Transverse colon (tissue), 4 donors: ENCODE measurements around the gene DOLK. TPM values are rescaled to one million over a fixed set of nuclear protein-coding genes. Genes with fewer than 3 reads are reported as not detected.

ENCODE experiments used
- DNase-seq: peaks from one replicate; pipeline ENCODE4 v3.0.0-alpha.2; 2019
- H3K27ac ChIP-seq, 4 donors: fragments of 200-600 bp; sonication (generic); 2 replicates each; pipeline ENCODE4 v1.5.1; 2016 to 2018; ENCODE audit warnings: inconsistent platforms in 4 of 4
- H3K27me3 ChIP-seq: fragments of 200-600 bp; sonication (generic); 2 replicates; pipeline ENCODE4 v1.5.1; 2017; ENCODE audit warnings: inconsistent platforms
- H3K36me3 ChIP-seq, 4 donors: fragments of 200-600 bp; sonication (generic); 2 replicates each; pipeline ENCODE4 v1.5.1; 2017 to 2019; ENCODE audit warnings: inconsistent platforms in 4 of 4
- H3K4me1 ChIP-seq, 4 donors: fragments of 200-600 bp; sonication (generic); 2 replicates each; pipeline ENCODE4 v1.5.1; 2017 to 2020; ENCODE audit warnings: inconsistent platforms in 4 of 4
- H3K4me3 ChIP-seq, 4 donors: fragments of 200-600 bp; sonication (generic); 1 replicate in 1 of 4; 2 replicates in 3 of 4; pipeline versions ENCODE4 v1.5.1 to v1.6.1; 2017 to 2019; ENCODE audit warnings: inconsistent platforms in 4 of 4
- H3K9me3 ChIP-seq, 2 donors: fragments of 200-600 bp; sonication (generic); 2 replicates each; pipeline ENCODE4 v1.5.1; 2017 to 2019; ENCODE audit warnings: inconsistent platforms in 2 of 2
- CTCF ChIP-seq, 5 experiments: fragments of 200-600 bp in 3 of 5; fragments of 450-650 bp in 2 of 5; sonication (generic) in 3 of 5; IDR thresholded peaks; 1 replicate in 2 of 5; 2 replicates in 3 of 5; pipeline ENCODE4 v1.5.1; 2016 to 2017; ENCODE audit warnings: antibody characterized with exemption in 5 of 5, inconsistent platforms in 3 of 5, mild to moderate bottlenecking in 2 of 5, moderate library complexity in 1 of 5
- EP300 ChIP-seq: sonication (generic); formaldehyde crosslinking; IDR thresholded peaks from one replicate; pipeline ENCODE4 v1.6.1; 2017; ENCODE audit warnings: antibody characterized with exemption, low read depth
- POLR2A ChIP-seq: fragments of 450-650 bp; IDR thresholded peaks from one replicate; pipeline ENCODE4 v1.6.1; 2016; ENCODE audit warnings: antibody characterized with exemption, mild to moderate bottlenecking, moderate library complexity
- POLR2AphosphoS5 ChIP-seq, 3 donors: sonication (generic); formaldehyde crosslinking; IDR thresholded peaks; one replicate each; pipeline ENCODE4 v1.6.1; 2016; ENCODE audit warnings: antibody characterized with exemption in 3 of 3
- WGBS, 2 donors: methylation state at CpG; one replicate each; pipeline ENCODE4 v1.1.5; 2018; ENCODE audit warnings: low coverage in 1 of 2; 5-methylcytosine and 5-hydroxymethylcytosine counted together
- in situ Hi-C, 4 donors: fragments of 200-750 bp; cut with MboI; loops; one replicate each; pipeline versions ENCODE4 v1.15.0 to v1.15.1; 2017; ENCODE audit warnings: low sequenced_read_pairs in 3 of 4, low pct_ligation_motif_present in 1 of 4, low pct_unique_long_range_greater_than_20kb in 1 of 4
- intact Hi-C: fragments of 100-400 bp; cut with DNase I; formaldehyde crosslinking; loops from one replicate; pipeline ENCODE4 v1.15.1; 2023; ENCODE audit warnings: low total_unique reads
- total RNA-seq, 4 donors: library from RNA; depleted of rRNA; stranded (reverse); fragments of >200 nt; gene quantifications; one replicate each; pipeline ENCODE4 v1.1.0, GENCODE V29; 2016

DOLK gene
- total RNA-seq, 4 donors from 2014 or later: 9.2 to 20.6 (median 11.7) TPM

DNA sequence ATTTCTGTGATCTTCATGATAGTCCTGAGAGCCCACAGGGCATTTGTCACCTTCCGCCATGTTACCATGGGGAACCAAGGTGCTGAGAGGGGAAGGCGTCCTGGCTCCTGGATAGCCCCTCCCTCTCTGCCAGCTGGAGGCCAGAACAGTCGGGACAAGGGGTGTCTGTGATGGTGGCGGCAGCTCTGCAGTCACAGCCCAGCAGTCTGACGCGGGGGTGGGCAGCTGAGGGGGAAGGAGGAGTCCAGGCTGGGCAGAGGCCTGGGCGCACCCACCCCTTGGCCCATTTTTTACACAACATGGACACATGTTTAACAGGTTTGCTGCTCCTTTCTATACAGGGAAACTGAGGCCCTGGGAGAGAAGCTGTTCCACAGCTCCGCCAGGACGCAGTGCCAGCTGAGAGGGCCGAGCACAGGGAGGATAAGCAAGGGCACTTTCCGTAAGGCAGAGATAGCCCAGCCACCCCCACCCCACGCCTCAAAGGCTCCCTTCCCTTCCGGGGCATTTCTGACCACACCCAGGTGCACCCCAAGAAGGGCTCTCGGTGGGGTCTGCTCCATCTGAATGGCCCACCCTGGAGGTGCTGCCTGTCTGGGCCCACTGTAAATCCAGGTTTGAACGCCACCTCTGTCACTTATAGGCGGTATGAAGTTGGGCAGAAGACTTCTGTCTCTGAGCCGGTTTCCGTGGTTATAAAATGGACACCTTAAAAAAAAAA, 48.4 kb downstream of the DOLK start:
- Histone ChIP-seq H3K27ac (peak overlapping the region; percentile 30 to 53 (median 48)), H3K27me3 (no peaks in the 10 kb centered on the region), H3K4me3 (no peak overlapping the region), H3K36me3 (peaks cover 0 to 16% (median 4%) of the 10 kb centered on the region in 4 donors), H3K9me3 (no peaks in the 10 kb centered on the region), H3K4me1 (peaks cover 21 to 41% (median 22%) of the 10 kb centered on the region in 4 donors)
- TF ChIP-seq EP300 (no peak), POLR2A (no peak), CTCF (IDR thresholded peaks at IDR 0.05) (no peak), POLR2AphosphoS5 (IDR thresholded peaks at IDR 0.05) (no peak)
- DNase-seq: no peak
- 85% methylated on average over 18 of the region's 18 CpGs; no CpG with 5 or more reads in 1 of the 2 donors for WGBS, 2 donors
- in situ Hi-C loops: no loop called here
- intact Hi-C loops: no loop called here

DNA sequence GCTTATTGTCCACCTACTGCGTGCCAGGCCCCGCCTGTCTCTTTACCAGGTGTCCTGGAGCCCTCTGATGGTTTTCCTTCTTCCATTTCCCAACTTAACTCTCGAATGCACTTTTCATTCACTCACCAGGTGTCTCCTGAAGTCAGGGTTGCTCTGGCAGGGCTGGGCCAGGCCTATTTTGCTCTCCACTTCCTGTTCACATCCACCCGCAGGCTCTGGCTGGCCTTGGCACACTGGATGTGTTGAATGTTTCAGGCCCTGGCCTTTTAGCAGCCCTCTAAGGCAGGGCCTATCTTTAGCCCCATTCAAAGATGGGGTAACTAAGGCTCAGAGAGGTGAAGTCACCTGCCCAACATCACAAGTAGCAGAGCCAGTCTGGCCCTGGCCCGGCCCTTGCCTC, 49.0 kb downstream of the DOLK start:
- intact Hi-C loops: no loop called here
- DNase-seq: no peak
- Histone ChIP-seq H3K27ac (peak overlapping the region in 3 of 4 donors; percentile 30 to 46 (median 37)), H3K9me3 (no peaks in the 10 kb centered on the region), H3K4me1 (peaks cover 21 to 42% (median 22%) of the 10 kb centered on the region in 4 donors), H3K36me3 (peaks cover 0 to 16% (median 4%) of the 10 kb centered on the region in 4 donors), H3K4me3 (no peak overlapping the region), H3K27me3 (no peaks in the 10 kb centered on the region)
- no peak for TF ChIP-seq EP300
- TF ChIP-seq POLR2AphosphoS5 (IDR thresholded peaks at IDR 0.05): no peak
- TF ChIP-seq POLR2A: no peak
- in situ Hi-C loops: no loop called here
- 67% methylated on average over 5 of the region's 5 CpGs; no CpG with 5 or more reads in 1 of the 2 donors for WGBS, 2 donors

DNA sequence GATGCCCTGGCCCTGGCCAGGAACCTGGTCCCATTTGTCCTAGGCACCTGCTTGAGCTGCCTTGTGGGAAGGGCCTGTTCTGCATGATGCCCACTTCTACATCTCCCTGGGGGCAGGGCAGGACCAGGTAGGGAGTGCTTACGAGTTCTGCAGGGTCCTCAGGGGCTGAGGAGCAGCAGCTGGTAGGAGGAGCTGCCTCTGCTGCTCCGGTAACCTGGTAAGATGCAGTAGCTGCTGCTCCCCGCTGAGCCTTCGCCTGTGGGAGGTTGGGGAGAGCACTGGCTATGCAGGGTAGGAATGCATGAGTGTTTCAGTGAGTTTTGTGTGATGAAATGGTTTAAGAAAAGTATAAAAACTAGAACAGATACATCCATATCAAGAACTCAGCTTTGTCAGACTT, 51.8 kb downstream of the DOLK start:
- no peaks in the 10 kb centered on the region for H3K27me3 ChIP-seq
- DNase-seq: no peak
- H3K9me3 ChIP-seq: no peaks in the 10 kb centered on the region
- in situ Hi-C loops (no loop called here), intact Hi-C loops (no loop called here)
- no peak for TF ChIP-seq POLR2A
- no peak for TF ChIP-seq POLR2AphosphoS5 (IDR thresholded peaks at IDR 0.05)
- TF ChIP-seq CTCF (IDR thresholded peaks at IDR 0.05): no peak
- no peak for TF ChIP-seq EP300
- WGBS, 2 donors: 86% methylated on average over 4 of the region's 4 CpGs; no CpG with 5 or more reads in 1 of the 2 donors
- no peak overlapping the region for H3K27ac ChIP-seq
- H3K4me1 ChIP-seq: peaks cover 25 to 52% (median 28%) of the 10 kb centered on the region in 4 donors
- no peak overlapping the region for H3K4me3 ChIP-seq
- peaks cover 0 to 16% (median 4%) of the 10 kb centered on the region in 4 donors for H3K36me3 ChIP-seq

Other genes with a start within 250 kb of the DOLK start
- 10 to 100 TPM in 1 of 4 donors, 1 to 10 TPM in 3; 1.9 to 20.1 (median 5.8) TPM for gene PKN3, start 245.1 kb downstream of the DOLK start, total RNA-seq
- gene ZDHHC12, start 223.5 kb downstream of the DOLK start, total RNA-seq: 100 to 1,000 TPM in 2 of 4 donors, 10 to 100 TPM in 2; 35.6 to 190 (median 123) TPM
- 100 to 1,000 TPM in 1 of 4 donors, 10 to 100 TPM in 3; 57.5 to 116 (median 73.8) TPM for gene ZER1, start 175.7 kb downstream of the DOLK start, total RNA-seq
- gene TBC1D13, start 160.3 kb downstream of the DOLK start, total RNA-seq: 100 to 1,000 TPM in 1 of 4 donors, 10 to 100 TPM in 2, 1 to 10 TPM in 1; 9.6 to 244 (median 21.6) TPM
- 10 to 100 TPM; 29.7 to 83.0 (median 52.8) TPM for gene ENDOG, start 129.1 kb downstream of the DOLK start, total RNA-seq
- gene SPOUT1, start 117.8 kb downstream of the DOLK start, total RNA-seq: 10 to 100 TPM; 19.5 to 48.3 (median 26.6) TPM
- gene KYAT1, start 65.7 kb downstream of the DOLK start, total RNA-seq: 1 to 10 TPM in 2 of 4 donors, not detected in 2; 1.6 to 3.5 TPM
- gene LRRC8A, start 65.5 kb downstream of the DOLK start, total RNA-seq: 100 to 1,000 TPM in 1 of 4 donors, 10 to 100 TPM in 3; 29.4 to 116 (median 35.5) TPM
- gene PHYHD1, start 26.6 kb downstream of the DOLK start, total RNA-seq: 10 to 100 TPM in 1 of 4 donors, 1 to 10 TPM in 3; 3.2 to 22.4 (median 5.5) TPM
- 10 to 100 TPM; 18.0 to 79.3 (median 38.4) TPM for gene NUP188, start 96 bp upstream of the DOLK start, total RNA-seq
- 100 to 1,000 TPM; 184 to 391 (median 224) TPM for gene SH3GLB2, start 80.7 kb upstream of the DOLK start, total RNA-seq
- 100 to 1,000 TPM in 1 of 4 donors, 10 to 100 TPM in 3; 72.0 to 245 (median 74.0) TPM for gene MIGA2, start 89.0 kb upstream of the DOLK start, total RNA-seq
- 10 to 100 TPM; 15.7 to 52.4 (median 38.2) TPM for gene DOLPP1, start 133.5 kb upstream of the DOLK start, total RNA-seq
- 100 to 1,000 TPM; 124 to 161 (median 136) TPM for gene CRAT, start 163.2 kb upstream of the DOLK start, total RNA-seq
- 100 to 1,000 TPM in 1 of 4 donors, 10 to 100 TPM in 3; 37.4 to 241 (median 66.5) TPM for gene PTPA, start 163.8 kb upstream of the DOLK start, total RNA-seq
- 1 to 10 TPM; 1.8 to 6.5 (median 5.2) TPM for gene IER5L, start 230.7 kb upstream of the DOLK start, total RNA-seq